Sigmoid colon (tissue), 7 donors: ENCODE data around the gene CFAP53. TPM values are rescaled to one million over a fixed set of nuclear protein-coding genes. Genes with fewer than 3 reads are reported as not detected.

Experiments used
- DNase-seq: peaks from one replicate; pipeline ENCODE4 v3.0.0-alpha.2; 2019
- H3K27ac ChIP-seq, 4 donors: fragments of 200-600 bp; sonication (generic); one replicate each; pipeline ENCODE4 v1.5.1; 2016 to 2019; ENCODE audit warnings: mild to moderate bottlenecking in 1 of 4
- H3K27me3 ChIP-seq, 3 donors: fragments of 200-600 bp; sonication (generic); one replicate each; pipeline ENCODE4 v1.5.1; 2019; ENCODE audit warnings: mild to moderate bottlenecking in 1 of 3
- H3K36me3 ChIP-seq, 4 donors: fragments of 200-600 bp; sonication (generic); one replicate each; pipeline ENCODE4 v1.5.1; 2016 to 2019
- H3K4me1 ChIP-seq, 4 donors: fragments of 200-600 bp; sonication (generic); one replicate each; pipeline ENCODE4 v1.5.1; 2017 to 2019
- H3K4me3 ChIP-seq, 4 donors: fragments of 200-600 bp; sonication (generic); one replicate each; pipeline ENCODE4 v1.5.1; 2017 to 2019; ENCODE audit warnings: mild to moderate bottlenecking in 2 of 4, moderate library complexity in 1 of 4
- H3K9me3 ChIP-seq, 4 donors: fragments of 200-600 bp in 3 of 4; sonication (generic) in 3 of 4; one replicate each; pipeline versions ENCODE4 v1.5.1 to v1.6.1; 2013 to 2019
- EP300 ChIP-seq, 4 donors: sonication (generic); formaldehyde crosslinking; IDR thresholded peaks; one replicate each; pipeline ENCODE4 v1.6.1; 2017; ENCODE audit warnings: antibody characterized with exemption in 4 of 4
- POLR2A ChIP-seq, 2 donors: fragments of 450-650 bp; IDR thresholded peaks; one replicate each; pipeline ENCODE4 v1.6.1; 2016; ENCODE audit warnings: antibody characterized with exemption in 2 of 2, mild to moderate bottlenecking in 2 of 2, moderate library complexity in 2 of 2
- POLR2AphosphoS5 ChIP-seq, 4 donors: sonication (generic); formaldehyde crosslinking; IDR thresholded peaks; one replicate each; pipeline ENCODE4 v1.6.1; 2017; ENCODE audit warnings: antibody characterized with exemption in 4 of 4
- WGBS, 2 donors: extraction: QIAGEN DNeasy Blood & Tissue Kit; methylation state at CpG; one replicate each; pipeline ENCODE4 v1.1.7; 2013; 5-methylcytosine and 5-hydroxymethylcytosine counted together
- intact Hi-C: fragments of 100-400 bp; cut with DNase I; formaldehyde crosslinking; loops from one replicate; pipeline ENCODE4 v1.15.1; 2023
- polyA plus RNA-seq, 3 donors: library from polyadenylated mRNA; stranded (reverse); fragments of 200-250 nt; gene quantifications; one replicate each; pipeline ENCODE4 v1.2.3, GENCODE V29; 2013
- total RNA-seq, 4 donors: library from RNA; depleted of rRNA; stranded (reverse); fragments of >200 nt; gene quantifications; one replicate each; pipeline ENCODE4 v1.1.0, GENCODE V29; 2016
- TF ChIP-seq, protein P1 (sequence below), 4 experiments: fragments of 450-650 bp in 3 of 4; fragments of 200-600 bp in 1 of 4; IDR thresholded peaks; one replicate each; pipeline ENCODE4 v1.5.1; 2016 to 2019; ENCODE audit warnings: antibody characterized with exemption in 4 of 4, mild to moderate bottlenecking in 3 of 4, moderate library complexity in 2 of 4
- donor health status: healthy with polysubstance abuse.
- donor health status: Bipolar disorder and iron deficiency.
- donor health status: healthy.

Gene CFAP53
- total and polyA plus RNA-seq, 7 donors: 0.23 to 0.46 (median 0.27) TPM; not detected in 4

DNA sequence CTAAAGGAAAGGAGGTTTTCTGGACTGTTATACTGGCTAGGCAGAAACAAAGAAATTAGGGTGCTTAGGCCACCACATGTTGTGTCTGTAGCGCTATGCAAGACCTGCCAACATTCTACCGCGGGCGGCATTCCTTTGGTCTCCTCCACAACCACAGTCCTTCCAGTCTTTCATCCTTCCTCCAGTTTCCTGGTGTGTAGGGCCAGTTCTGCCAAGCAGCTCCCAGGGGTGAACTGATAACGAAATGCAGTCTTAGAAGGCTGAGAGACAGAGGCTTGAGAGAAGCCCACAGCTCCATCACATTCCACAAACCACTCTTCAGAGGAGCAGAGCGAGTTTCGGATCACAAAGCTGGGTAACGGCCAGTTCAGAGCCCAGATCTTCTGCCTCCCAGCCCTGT, 40.6 kb upstream of the CFAP53 start:
- peaks cover 0 to 13% (median 0%) of the 10 kb centered on the region in 3 donors for H3K27me3 ChIP-seq
- intact Hi-C loops: loop anchor here (5.0 kb wide), 2 partner anchors 40 to 70 kb away; partner anchors contain the start of genes CFAP53 and SKA1
- H3K4me1 ChIP-seq: peaks cover 0 to 11% (median 10%) of the 10 kb centered on the region in 4 donors
- DNase-seq: no peak
- WGBS, 2 donors: 73 to 80% methylated on average over 8 of the region's 8 CpGs
- TF ChIP-seq POLR2A (IDR thresholded peaks at IDR 0.05): no peak
- TF ChIP-seq, protein P1, sequence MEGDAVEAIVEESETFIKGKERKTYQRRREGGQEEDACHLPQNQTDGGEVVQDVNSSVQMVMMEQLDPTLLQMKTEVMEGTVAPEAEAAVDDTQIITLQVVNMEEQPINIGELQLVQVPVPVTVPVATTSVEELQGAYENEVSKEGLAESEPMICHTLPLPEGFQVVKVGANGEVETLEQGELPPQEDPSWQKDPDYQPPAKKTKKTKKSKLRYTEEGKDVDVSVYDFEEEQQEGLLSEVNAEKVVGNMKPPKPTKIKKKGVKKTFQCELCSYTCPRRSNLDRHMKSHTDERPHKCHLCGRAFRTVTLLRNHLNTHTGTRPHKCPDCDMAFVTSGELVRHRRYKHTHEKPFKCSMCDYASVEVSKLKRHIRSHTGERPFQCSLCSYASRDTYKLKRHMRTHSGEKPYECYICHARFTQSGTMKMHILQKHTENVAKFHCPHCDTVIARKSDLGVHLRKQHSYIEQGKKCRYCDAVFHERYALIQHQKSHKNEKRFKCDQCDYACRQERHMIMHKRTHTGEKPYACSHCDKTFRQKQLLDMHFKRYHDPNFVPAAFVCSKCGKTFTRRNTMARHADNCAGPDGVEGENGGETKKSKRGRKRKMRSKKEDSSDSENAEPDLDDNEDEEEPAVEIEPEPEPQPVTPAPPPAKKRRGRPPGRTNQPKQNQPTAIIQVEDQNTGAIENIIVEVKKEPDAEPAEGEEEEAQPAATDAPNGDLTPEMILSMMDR (IDR thresholded peaks at IDR 0.05): no peak
- no peak for TF ChIP-seq EP300 (IDR thresholded peaks at IDR 0.05)
- no peak for TF ChIP-seq POLR2AphosphoS5 (IDR thresholded peaks at IDR 0.05)
- H3K9me3 ChIP-seq: no peaks in the 10 kb centered on the region
- H3K4me3 ChIP-seq: peak overlapping the region in 2 of 4 donors; percentile 52
- no peak overlapping the region for H3K27ac ChIP-seq
- no peaks in the 10 kb centered on the region for H3K36me3 ChIP-seq

DNA sequence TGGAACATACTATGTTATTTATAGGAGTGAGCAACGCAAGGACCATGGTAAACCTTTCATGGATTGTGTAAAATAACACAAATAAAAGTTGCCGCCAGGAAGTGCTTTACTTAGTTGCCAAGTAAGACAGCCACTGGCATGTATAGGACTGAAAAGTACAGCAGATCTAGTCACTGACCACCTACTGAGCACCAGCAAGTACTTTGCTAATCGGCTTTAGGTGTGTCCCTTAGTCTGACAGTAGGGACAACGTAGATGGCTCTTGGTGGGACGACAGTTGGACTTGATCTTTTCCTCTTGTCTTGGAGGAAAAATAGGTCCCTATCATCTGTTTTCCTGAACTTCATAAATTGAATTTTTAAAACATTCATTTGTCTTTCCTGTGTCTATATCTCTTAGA, 34.8 kb upstream of the CFAP53 start:
- Histone ChIP-seq H3K4me3 (no peak overlapping the region), H3K9me3 (no peaks in the 10 kb centered on the region), H3K4me1 (peaks cover 0 to 14% (median 6%) of the 10 kb centered on the region in 4 donors), H3K27me3 (peaks cover 8 to 50% (median 21%) of the 10 kb centered on the region in 3 donors), H3K36me3 (no peaks in the 10 kb centered on the region), H3K27ac (no peak overlapping the region)
- 57 to 69% methylated on average over 5 of the region's 5 CpGs for WGBS, 2 donors
- DNase-seq: no peak
- no peak for TF ChIP-seq EP300 (IDR thresholded peaks at IDR 0.05)
- TF ChIP-seq POLR2AphosphoS5 (IDR thresholded peaks at IDR 0.05): no peak
- TF ChIP-seq, protein P1 (IDR thresholded peaks at IDR 0.05): no peak
- TF ChIP-seq POLR2A (IDR thresholded peaks at IDR 0.05): no peak
- intact Hi-C loops: no loop called here

DNA sequence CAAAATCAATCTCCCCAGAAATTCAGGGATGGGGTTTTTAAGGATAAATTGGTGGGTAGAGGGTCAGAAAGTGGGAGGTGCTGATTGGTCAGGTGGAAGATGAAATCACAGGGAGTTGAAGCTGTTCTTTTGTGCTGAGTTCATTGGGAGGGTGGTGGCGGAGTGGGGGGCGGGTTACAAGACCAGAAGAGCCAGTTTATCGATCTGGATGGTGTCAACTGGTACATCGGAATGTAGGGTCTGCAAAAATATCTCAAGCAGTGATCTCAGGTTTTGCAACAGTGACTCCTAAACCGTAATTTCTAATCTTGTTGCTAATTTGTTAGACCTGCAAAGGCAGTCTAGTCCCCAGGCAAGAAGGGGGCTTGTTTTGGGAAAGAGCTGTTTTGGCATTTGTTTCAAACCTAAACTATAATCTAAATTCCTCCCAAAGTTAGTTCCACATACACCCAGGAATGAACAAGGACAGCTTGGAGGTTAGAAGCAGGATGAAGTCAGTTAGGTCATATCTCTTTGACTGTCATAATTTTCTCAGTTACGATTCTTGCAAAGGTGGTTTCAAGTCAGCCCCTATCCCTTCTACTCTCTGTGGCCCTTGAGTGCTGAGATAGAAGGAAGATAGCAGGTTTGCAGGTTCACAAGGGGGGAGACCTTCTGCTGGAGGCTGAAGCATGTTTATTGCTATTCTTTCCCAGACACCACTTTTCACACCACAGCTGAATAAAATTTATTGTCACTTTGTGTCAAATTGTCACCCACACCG, 33.5 kb upstream of the CFAP53 start:
- TF ChIP-seq, protein P1 (IDR thresholded peaks at IDR 0.05): no peak
- TF ChIP-seq POLR2A (IDR thresholded peaks at IDR 0.05) (no peak), EP300 (IDR thresholded peaks at IDR 0.05) (no peak), POLR2AphosphoS5 (IDR thresholded peaks at IDR 0.05) (no peak)
- intact Hi-C loops: no loop called here
- no peak for DNase-seq
- Histone ChIP-seq H3K4me3 (no peak overlapping the region), H3K27me3 (peaks cover 8 to 50% (median 21%) of the 10 kb centered on the region in 3 donors), H3K4me1 (peaks cover 0 to 14% (median 6%) of the 10 kb centered on the region in 4 donors), H3K27ac (no peak overlapping the region), H3K36me3 (no peaks in the 10 kb centered on the region), H3K9me3 (no peaks in the 10 kb centered on the region)
- 81 to 82% methylated on average over 7 of the region's 7 CpGs for whole genome bisulfite sequencing, 2 donors

DNA sequence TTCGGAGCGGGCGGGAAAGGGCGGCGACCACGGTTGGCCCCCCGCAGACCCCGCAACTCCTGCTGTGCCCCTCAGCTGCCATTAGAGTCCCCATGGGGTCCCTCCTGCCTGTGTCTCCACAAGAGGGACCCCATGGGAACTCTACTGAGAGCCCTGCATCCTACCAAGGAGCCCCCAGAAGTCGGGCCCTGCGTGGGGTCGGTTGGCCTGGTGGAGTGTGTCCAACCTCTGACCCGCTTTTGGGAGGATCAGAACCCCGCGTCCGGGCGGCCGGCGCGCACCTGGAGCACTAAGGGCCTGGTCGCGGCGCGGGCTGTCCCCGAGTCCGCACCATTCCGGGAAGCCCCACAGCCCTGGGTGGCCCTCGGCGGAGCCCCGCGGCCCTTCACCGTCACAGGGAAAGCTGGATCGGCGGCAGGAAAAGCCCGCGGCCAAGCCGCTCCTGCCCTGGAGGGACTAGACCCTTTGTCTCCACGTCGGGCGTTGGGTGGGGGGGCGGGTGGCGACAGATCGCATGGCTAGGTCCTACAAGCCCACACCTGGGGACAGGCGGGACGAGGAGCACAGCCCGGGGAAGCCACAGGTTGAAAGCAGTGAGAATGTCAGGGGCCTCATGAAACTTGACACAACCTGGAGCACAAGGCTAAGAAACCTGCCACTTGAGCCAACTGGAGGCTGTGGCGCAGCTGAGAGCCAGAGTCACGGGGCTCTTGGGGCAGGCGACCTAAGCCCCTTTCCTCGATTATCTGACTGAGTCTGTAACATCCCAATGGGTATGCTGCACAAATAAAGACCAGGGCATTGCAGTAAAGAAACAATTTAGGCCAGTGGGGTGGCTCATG, 32.4 kb upstream of the CFAP53 start:
- TF ChIP-seq, protein P1 (IDR thresholded peaks at IDR 0.05): no peak
- no peak for TF ChIP-seq POLR2A (IDR thresholded peaks at IDR 0.05)
- no peak for TF ChIP-seq POLR2AphosphoS5 (IDR thresholded peaks at IDR 0.05)
- no peak for TF ChIP-seq EP300 (IDR thresholded peaks at IDR 0.05)
- WGBS, 2 donors: 27 to 44% methylated on average over 49 of the region's 49 CpGs
- peaks cover 8 to 49% (median 21%) of the 10 kb centered on the region in 3 donors for H3K27me3 ChIP-seq
- peak overlapping the region; percentile 11 to 50 (median 34) for H3K4me3 ChIP-seq
- no peak overlapping the region for H3K27ac ChIP-seq
- peaks cover 0 to 14% (median 6%) of the 10 kb centered on the region in 4 donors for H3K4me1 ChIP-seq
- intact Hi-C loops: no loop called here
- H3K9me3 ChIP-seq: no peaks in the 10 kb centered on the region
- no peak for DNase-seq
- H3K36me3 ChIP-seq: no peaks in the 10 kb centered on the region
